COLO829 (cell line): ENCODE results near the gene UCHL3.
A peak's percentile ranks its signal among the peaks of the same experiment; 100 is the strongest.

ENCODE experiments used
- DNase-seq: peaks from one replicate; pipeline ENCODE4 v3.0.0; 2012; ENCODE audit warnings: low spot score

The UCHL3 gene

GRCh38 chr13:75628801-75629200, 79.2 kb downstream of the UCHL3 start:
- DNase-seq: no peak

GRCh38 chr13:75633285-75633684, 83.7 kb downstream of the UCHL3 start:
- DNase-seq: peak; percentile 59

GRCh38 chr13:75635101-75635827, 85.7 kb downstream of the UCHL3 start:
- DNase-seq: no peak

- no peak for DNase-seq
Measured at GRCh38 chr13:75635828-75636435, 86.3 kb downstream of the UCHL3 start, which contains the start of gene LMO7. Gene LMO7 (plus strand): TSS chr13:75636330. CDS start chr13:75636658, 328 bp downstream.

GRCh38 chr13:75636436-75637180, 87.0 kb downstream of the UCHL3 start:
- DNase-seq: no peak

- DNase-seq: no peak
Measured at GRCh38 chr13:75637181-75637750, 87.7 kb downstream of the UCHL3 start.

- DNase-seq: no peak
Measured at GRCh38 chr13:75639454-75639853, 89.9 kb downstream of the UCHL3 start.

GRCh38 chr13:75641026-75641425, 91.4 kb downstream of the UCHL3 start:
- no peak for DNase-seq

GRCh38 chr13:75643182-75643581, 93.6 kb downstream of the UCHL3 start:
- no peak for DNase-seq

GRCh38 chr13:75643693-75644092, 94.1 kb downstream of the UCHL3 start:
- DNase-seq: no peak

- DNase-seq: no peak
Measured at GRCh38 chr13:75645141-75645540, 95.5 kb downstream of the UCHL3 start.

- no peak for DNase-seq
Measured at GRCh38 chr13:75647126-75647784, 97.7 kb downstream of the UCHL3 start.

GRCh38 chr13:75648446-75648845, 98.9 kb downstream of the UCHL3 start:
- peak; percentile 71 for DNase-seq

- DNase-seq: no peak
Measured at GRCh38 chr13:75651013-75651412, 101.4 kb downstream of the UCHL3 start.

GRCh38 chr13:75652726-75653125, 103.1 kb downstream of the UCHL3 start:
- DNase-seq: no peak
